Measurements from ENCODE around the gene KIF25. TPM values are rescaled to one million over a fixed set of nuclear protein-coding genes. Genes with fewer than 3 reads are reported as not detected.
"Not testable (repeated sequence)": the region's sequence is repeated elsewhere in the genome, so short reads cannot be mapped to it uniquely, and the experiment has no call there.

The KIF25 gene
- total RNA-seq, 1 experiment from 2014 or later, result not detected

DNA sequence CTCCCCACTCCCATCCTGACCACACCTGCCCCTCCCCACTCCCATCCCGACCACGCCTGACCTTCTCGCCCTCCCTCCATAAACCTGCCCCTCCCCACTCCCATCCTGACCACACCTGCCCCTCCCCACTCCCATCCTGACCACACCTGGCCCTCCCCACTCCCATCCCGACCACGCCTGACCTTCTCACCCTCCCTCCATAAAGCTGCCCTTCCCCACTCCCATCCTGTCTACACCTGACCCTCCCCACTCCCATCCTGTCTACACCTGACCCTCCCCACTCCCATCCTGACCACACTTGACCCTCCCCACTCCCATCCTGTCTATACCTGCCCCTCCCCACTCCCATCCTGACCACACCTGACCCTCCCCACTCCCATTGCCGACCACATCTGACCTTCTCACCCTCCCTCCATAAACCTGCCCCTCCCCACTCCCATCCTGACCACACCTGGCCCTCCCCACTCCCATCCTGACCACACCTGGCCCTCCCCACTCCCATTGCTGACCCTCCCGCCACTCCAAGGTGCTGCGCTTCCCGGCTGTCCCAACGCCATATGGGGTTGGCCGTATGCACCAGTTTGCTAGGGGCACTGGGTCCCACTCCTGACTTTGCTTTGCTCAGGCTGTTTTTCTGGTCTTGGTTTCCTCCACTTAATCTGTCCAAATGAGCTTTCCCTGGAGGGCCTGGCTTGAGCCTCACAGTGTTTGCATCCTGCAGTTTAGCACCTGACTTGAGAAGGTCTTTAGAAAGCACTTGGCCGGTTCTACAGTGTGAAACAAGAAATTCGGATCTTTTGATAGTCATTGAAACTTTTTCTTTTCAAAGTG is 2.9 kb downstream of the KIF25 start:
- Histone ChIP-seq H2AFZ (no peak overlapping the region), H3K9me2 (ENCODE audit: insufficient read depth) (no peaks in the 10 kb centered on the region), H3K36me3 (ENCODE audit: low read depth) (no peaks in the 10 kb centered on the region), H3K9me3 (ENCODE audit: insufficient read depth, low read depth) (no peaks in the 10 kb centered on the region), H3K27ac (no peak overlapping the region), H3K79me2 (ENCODE audit: low read depth) (no peaks in the 10 kb centered on the region), H3K4me1 (replicated peaks; ENCODE audit: insufficient read depth) (peaks cover 7% of the 10 kb centered on the region; the same call in 1 of the 2 replicates), H3K4me2 (no peak overlapping the region), H3F3A (ENCODE audit: insufficient read depth, low read depth) (peaks cover 12% of the 10 kb centered on the region; the same call in 1 of the 2 replicates), H4K20me1 (ENCODE audit: insufficient read depth) (no peaks in the 10 kb centered on the region), H3K27me3 (ENCODE audit: insufficient read depth, low read depth) (peaks cover 41% of the 10 kb centered on the region), H3K4me3 (no peak overlapping the region)
- DNase-seq, result no peak
- CTCF ChIA-PET, result no interaction called here
- POLR2A ChIA-PET (ENCODE audit: unreplicated experiment), result no interaction called here
- intact Hi-C loops (cut with micrococcal nuclease; ENCODE audit: unreplicated experiment), result no loop called here
- TF ChIP-seq, protein P1, sequence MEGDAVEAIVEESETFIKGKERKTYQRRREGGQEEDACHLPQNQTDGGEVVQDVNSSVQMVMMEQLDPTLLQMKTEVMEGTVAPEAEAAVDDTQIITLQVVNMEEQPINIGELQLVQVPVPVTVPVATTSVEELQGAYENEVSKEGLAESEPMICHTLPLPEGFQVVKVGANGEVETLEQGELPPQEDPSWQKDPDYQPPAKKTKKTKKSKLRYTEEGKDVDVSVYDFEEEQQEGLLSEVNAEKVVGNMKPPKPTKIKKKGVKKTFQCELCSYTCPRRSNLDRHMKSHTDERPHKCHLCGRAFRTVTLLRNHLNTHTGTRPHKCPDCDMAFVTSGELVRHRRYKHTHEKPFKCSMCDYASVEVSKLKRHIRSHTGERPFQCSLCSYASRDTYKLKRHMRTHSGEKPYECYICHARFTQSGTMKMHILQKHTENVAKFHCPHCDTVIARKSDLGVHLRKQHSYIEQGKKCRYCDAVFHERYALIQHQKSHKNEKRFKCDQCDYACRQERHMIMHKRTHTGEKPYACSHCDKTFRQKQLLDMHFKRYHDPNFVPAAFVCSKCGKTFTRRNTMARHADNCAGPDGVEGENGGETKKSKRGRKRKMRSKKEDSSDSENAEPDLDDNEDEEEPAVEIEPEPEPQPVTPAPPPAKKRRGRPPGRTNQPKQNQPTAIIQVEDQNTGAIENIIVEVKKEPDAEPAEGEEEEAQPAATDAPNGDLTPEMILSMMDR (conservative IDR thresholded peaks at IDR 0.05), result no peak
- no peak for TF ChIP-seq EZH2 (IDR thresholded peaks at IDR 0.05; ENCODE audit: low read depth)
- no TSS peak for BruUV-seq (replicated peaks)

DNA sequence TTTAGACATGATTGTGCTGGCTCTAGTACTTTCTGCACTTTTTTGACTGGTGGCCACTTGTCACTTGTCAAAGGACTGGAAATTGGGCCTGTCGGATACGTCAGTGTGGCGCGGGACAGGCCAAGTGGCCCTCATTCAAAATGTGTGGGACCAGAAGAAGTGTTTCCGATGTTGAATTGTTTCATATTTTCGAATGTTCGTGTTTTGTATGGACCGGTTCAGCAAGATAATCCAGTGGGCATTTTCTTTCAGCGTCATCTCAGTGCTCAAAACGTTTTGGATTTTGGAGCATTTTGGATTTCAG is 3.5 kb downstream of the KIF25 start:
- intact Hi-C loops (cut with micrococcal nuclease; ENCODE audit: unreplicated experiment), result no loop called here
- Histone ChIP-seq H3K4me1 (replicated peaks; ENCODE audit: insufficient read depth) (peaks cover 7% of the 10 kb centered on the region; the same call in 1 of the 2 replicates), H3K36me3 (ENCODE audit: low read depth) (no peaks in the 10 kb centered on the region), H3F3A (ENCODE audit: insufficient read depth, low read depth) (peaks cover 12% of the 10 kb centered on the region; the same call in 1 of the 2 replicates), H2AFZ (no peak overlapping the region), H4K20me1 (ENCODE audit: insufficient read depth) (no peaks in the 10 kb centered on the region), H3K9me3 (ENCODE audit: insufficient read depth, low read depth) (no peaks in the 10 kb centered on the region), H3K9me2 (ENCODE audit: insufficient read depth) (no peaks in the 10 kb centered on the region), H3K79me2 (ENCODE audit: low read depth) (no peaks in the 10 kb centered on the region), H3K4me3 (no peak overlapping the region), H3K27ac (no peak overlapping the region), H3K4me2 (no peak overlapping the region), H3K27me3 (ENCODE audit: insufficient read depth, low read depth) (peaks cover 41% of the 10 kb centered on the region)
- no TSS peak for BruUV-seq (replicated peaks)
- TF ChIP-seq, protein P1 (conservative IDR thresholded peaks at IDR 0.05), result no peak
- no peak for TF ChIP-seq EZH2 (IDR thresholded peaks at IDR 0.05; ENCODE audit: low read depth)
- no peak for DNase-seq
- ChIA-PET POLR2A (ENCODE audit: unreplicated experiment) (no interaction called here), CTCF (no interaction called here)

DNA sequence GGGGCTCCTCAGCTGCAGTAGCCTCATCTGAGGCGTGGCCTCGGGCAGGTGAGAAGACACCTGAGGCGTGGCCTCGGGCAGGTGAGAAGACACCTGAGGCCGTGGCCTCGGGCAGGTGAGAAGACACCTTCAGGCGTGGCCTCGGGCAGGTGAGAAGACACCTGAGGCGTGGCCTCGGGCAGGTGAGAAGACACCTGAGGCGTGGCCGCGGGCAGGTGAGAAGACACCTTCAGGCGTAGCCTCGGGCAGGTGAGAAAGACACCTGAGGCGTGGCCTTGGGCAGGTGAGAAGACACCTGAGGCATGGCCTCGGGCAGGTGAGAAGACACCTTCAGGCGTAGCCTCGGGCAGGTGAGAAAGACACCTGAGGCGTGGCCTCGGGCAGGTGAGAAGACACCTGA is 4.0 kb downstream of the KIF25 start:
- POLR2A ChIA-PET (ENCODE audit: unreplicated experiment); DNase-seq; H3K9me3 ChIP-seq (ENCODE audit: insufficient read depth, low read depth); H3K4me2 ChIP-seq; CTCF ChIA-PET; H3K4me3 ChIP-seq; H3K4me1 ChIP-seq (replicated peaks; ENCODE audit: insufficient read depth); H2AFZ ChIP-seq; H3K36me3 ChIP-seq (ENCODE audit: low read depth); H3K79me2 ChIP-seq (ENCODE audit: low read depth); H4K20me1 ChIP-seq (ENCODE audit: insufficient read depth); H3K9me2 ChIP-seq (ENCODE audit: insufficient read depth); H3K27ac ChIP-seq; intact Hi-C loops (cut with micrococcal nuclease; ENCODE audit: unreplicated experiment); BruUV-seq (replicated peaks): not testable (repeated sequence)
- Histone ChIP-seq H3F3A (ENCODE audit: insufficient read depth, low read depth) (peaks cover 17% of the 10 kb centered on the region), H3K27me3 (ENCODE audit: insufficient read depth, low read depth) (peaks cover 41% of the 10 kb centered on the region)

DNA sequence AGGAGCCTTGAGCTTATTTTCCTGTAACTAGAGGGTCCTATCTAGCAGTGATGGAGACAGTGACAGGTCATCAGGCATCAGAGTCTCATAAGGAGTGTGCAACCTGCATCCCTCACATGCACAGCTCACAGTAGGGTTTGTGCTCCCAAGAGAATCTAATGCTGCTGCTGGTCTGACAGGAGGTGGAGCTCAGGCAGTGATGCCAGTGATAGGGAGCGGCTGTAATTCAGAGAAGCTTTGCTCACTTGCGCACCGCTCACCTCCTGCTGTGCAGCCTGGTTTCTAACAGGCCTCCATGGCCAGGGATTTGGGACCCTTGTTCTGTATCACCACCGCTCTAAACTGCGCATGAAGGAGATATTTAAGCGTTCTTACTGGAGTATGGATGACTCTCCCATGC is 5.3 kb downstream of the KIF25 start:
- TF ChIP-seq, protein P1 (conservative IDR thresholded peaks at IDR 0.05), result no peak
- TF ChIP-seq EZH2 (IDR thresholded peaks at IDR 0.05; ENCODE audit: low read depth), result no peak
- intact Hi-C loops (cut with micrococcal nuclease; ENCODE audit: unreplicated experiment), result no loop called here
- Histone ChIP-seq H3K4me3 (no peak overlapping the region), H3K4me1 (replicated peaks; ENCODE audit: insufficient read depth) (peaks cover 19% of the 10 kb centered on the region), H2AFZ (no peak overlapping the region), H3K27me3 (ENCODE audit: insufficient read depth, low read depth) (peaks cover 38% of the 10 kb centered on the region), H3K9me2 (ENCODE audit: insufficient read depth) (no peaks in the 10 kb centered on the region), H3K9me3 (ENCODE audit: insufficient read depth, low read depth) (no peaks in the 10 kb centered on the region), H4K20me1 (ENCODE audit: insufficient read depth) (0 out of 2 replicates have a peak, but pooled peaks cover 3% of the 10 kb centered on the region), H3K27ac (no peak overlapping the region), H3K79me2 (ENCODE audit: low read depth) (no peaks in the 10 kb centered on the region), H3K4me2 (peak overlapping the region; percentile 5; the same call in 1 of the 2 replicates), H3F3A (ENCODE audit: insufficient read depth, low read depth) (peaks cover 23% of the 10 kb centered on the region), H3K36me3 (ENCODE audit: low read depth) (no peaks in the 10 kb centered on the region)
- ChIA-PET CTCF (no interaction called here), POLR2A (ENCODE audit: unreplicated experiment) (no interaction called here)
- no TSS peak for BruUV-seq (replicated peaks)
- no peak for DNase-seq
